ENCODE measurements around the gene SLC20A1.

The SLC20A1 gene

GRCh38 chr2:112641701-112642100, 4.0 kb upstream of the SLC20A1 start:
- H3K27ac ChIP-seq, result no peak overlapping the region
- no peaks in the 10 kb centered on the region for H3K27me3 ChIP-seq (ENCODE audit: insufficient read depth, low read depth, severe bottlenecking)
- TF ChIP-seq CTCF (IDR thresholded peaks at IDR 0.05; ENCODE audit: low read depth, low read length), result no peak
- DNase-seq, result no peak
- H3K9me3 ChIP-seq (ENCODE audit: severe bottlenecking), result no peaks in the 10 kb centered on the region
- H3K4me3 ChIP-seq (ENCODE audit: low read depth, low read length), result no peak overlapping the region
- peaks cover 8% of the 10 kb centered on the region for H3K36me3 ChIP-seq

GRCh38 chr2:112642561-112642960, 3.2 kb upstream of the SLC20A1 start:
- no peak for DNase-seq
- H3K4me3 ChIP-seq (ENCODE audit: low read depth, low read length), result no peak overlapping the region
- no peaks in the 10 kb centered on the region for H3K9me3 ChIP-seq (ENCODE audit: severe bottlenecking)
- no peak for TF ChIP-seq CTCF (IDR thresholded peaks at IDR 0.05; ENCODE audit: low read depth, low read length)
- H3K27ac ChIP-seq, result no peak overlapping the region
- peaks cover 16% of the 10 kb centered on the region for H3K36me3 ChIP-seq
- no peaks in the 10 kb centered on the region for H3K27me3 ChIP-seq (ENCODE audit: insufficient read depth, low read depth, severe bottlenecking)

- DNase-seq, result no peak
- no peak for TF ChIP-seq CTCF (IDR thresholded peaks at IDR 0.05; ENCODE audit: low read depth, low read length)
- no peaks in the 10 kb centered on the region for H3K27me3 ChIP-seq (ENCODE audit: insufficient read depth, low read depth, severe bottlenecking)
- no peak overlapping the region for H3K4me3 ChIP-seq (ENCODE audit: low read depth, low read length)
- H3K9me3 ChIP-seq (ENCODE audit: severe bottlenecking), result no peaks in the 10 kb centered on the region
- peaks cover 20% of the 10 kb centered on the region for H3K36me3 ChIP-seq
- H3K27ac ChIP-seq, result no peak overlapping the region
These were observed 2.8 kb upstream of the SLC20A1 start for GRCh38 chr2:112642966-112643365.

- no peak for TF ChIP-seq CTCF (IDR thresholded peaks at IDR 0.05; ENCODE audit: low read depth, low read length)
- H3K36me3 ChIP-seq, result peaks cover 26% of the 10 kb centered on the region
- no peaks in the 10 kb centered on the region for H3K27me3 ChIP-seq (ENCODE audit: insufficient read depth, low read depth, severe bottlenecking)
- DNase-seq, result no peak
- no peak overlapping the region for H3K27ac ChIP-seq
- no peaks in the 10 kb centered on the region for H3K9me3 ChIP-seq (ENCODE audit: severe bottlenecking)
- H3K4me3 ChIP-seq (ENCODE audit: low read depth, low read length), result no peak overlapping the region
These were observed 2.3 kb upstream of the SLC20A1 start for GRCh38 chr2:112643488-112643887.

GRCh38 chr2:112644155-112644932, 1.4 kb upstream of the SLC20A1 start:
- Histone ChIP-seq H3K9me3 (ENCODE audit: severe bottlenecking) (no peaks in the 10 kb centered on the region), H3K36me3 (peaks cover 34% of the 10 kb centered on the region), H3K4me3 (ENCODE audit: low read depth, low read length) (peak overlapping the region; percentile 75), H3K27me3 (ENCODE audit: insufficient read depth, low read depth, severe bottlenecking) (no peaks in the 10 kb centered on the region), H3K27ac (peak overlapping the region; percentile 99)
- no peak for TF ChIP-seq CTCF (IDR thresholded peaks at IDR 0.05; ENCODE audit: low read depth, low read length)
- DNase-seq, result no peak

- DNase-seq, result no peak
- H3K36me3 ChIP-seq, result peaks cover 40% of the 10 kb centered on the region
- H3K4me3 ChIP-seq (ENCODE audit: low read depth, low read length), result peak overlapping the region; percentile 75
- no peaks in the 10 kb centered on the region for H3K27me3 ChIP-seq (ENCODE audit: insufficient read depth, low read depth, severe bottlenecking)
- H3K27ac ChIP-seq, result peak overlapping the region; percentile 99
- TF ChIP-seq CTCF (IDR thresholded peaks at IDR 0.05; ENCODE audit: low read depth, low read length), result no peak
- no peaks in the 10 kb centered on the region for H3K9me3 ChIP-seq (ENCODE audit: severe bottlenecking)
These were observed 818 bp upstream of the SLC20A1 start for GRCh38 chr2:112644933-112645309.

All from WERI-Rb-1 (cell line).